GM12892 (cell line): ENCODE data around the gene APOM.

ENCODE experiments used
- POLR2A ChIP-seq: IDR thresholded peaks from 2 replicates; pipeline ENCODE4 v1.6.1; 2011; ENCODE audit warnings: low read depth, low read length, control low read depth
- POLR2AphosphoS5 ChIP-seq: IDR thresholded peaks from 2 replicates; pipeline ENCODE4 v1.6.1; 2011; ENCODE audit warnings: low read depth, low read length, control low read depth

GRCh38 chr6:31658983-31659648 is 3.4 kb downstream of the APOM start:
- no peak for TF ChIP-seq POLR2AphosphoS5
- TF ChIP-seq POLR2A: no peak
